HepG2 (cell line): ENCODE results near the gene POLE4. TPM values are rescaled to one million over a fixed set of nuclear protein-coding genes. Genes with fewer than 3 reads are reported as not detected.
A peak's percentile ranks its signal among the peaks of the same experiment; 100 is the strongest.

ENCODE experiments used
- MED1 ChIP-seq: sonication (generic); formaldehyde crosslinking; IDR thresholded peaks from 2 replicates; pipeline ENCODE4 v1.4.0; 2020; ENCODE audit warnings: missing genetic modification reagents
- NR2C2 ChIP-seq: sonication (generic); formaldehyde crosslinking; IDR thresholded peaks from 2 replicates; pipeline ENCODE4 v1.4.0; 2020; ENCODE audit warnings: missing genetic modification reagents, mild to moderate bottlenecking, moderate library complexity, borderline replicate concordance
- PCBP2 ChIP-seq: fragments of 200-400 bp; formaldehyde crosslinking; optimal IDR thresholded peaks from 2 replicates; pipeline ENCODE3; 2018; ENCODE audit warnings: low read length, low read depth; ENCODE audit not compliant: poor library complexity, severe bottlenecking
- SUZ12 ChIP-seq: fragments of 150-350 bp; IDR thresholded peaks from 2 replicates; pipeline ENCODE4 v1.6.1; 2014; ENCODE audit warnings: low read depth, low read length
- TARDBP ChIP-seq: sonication (generic); formaldehyde crosslinking; IDR thresholded peaks from 2 replicates; pipeline ENCODE4 v1.8.0; 2022; ENCODE audit warnings: mild to moderate bottlenecking, missing genetic modification reagents
- ZNF24 ChIP-seq: fragments of 450-650 bp; IDR thresholded peaks from 2 replicates; pipeline ENCODE4 v1.6.1; 2017; ENCODE audit warnings: antibody characterized with exemption, mild to moderate bottlenecking
- ZNF264 ChIP-seq: sonication (generic); formaldehyde crosslinking; IDR thresholded peaks from 2 replicates; pipeline ENCODE4 v1.4.0; 2020; ENCODE audit warnings: missing genetic modification reagents
- ZNF383 ChIP-seq: sonication (generic); formaldehyde crosslinking; IDR thresholded peaks from 2 replicates; pipeline ENCODE4 v1.4.0; 2020; ENCODE audit warnings: missing genetic modification reagents, mild to moderate bottlenecking, borderline replicate concordance
- ZNF615 ChIP-seq: sonication (generic); formaldehyde crosslinking; IDR thresholded peaks from 2 replicates; pipeline ENCODE4 v1.5.0; 2020; ENCODE audit warnings: mild to moderate bottlenecking, missing genetic modification reagents, borderline replicate concordance
- ZNF687 ChIP-seq: sonication (generic); formaldehyde crosslinking; IDR thresholded peaks from 2 replicates; pipeline ENCODE4 v1.5.1; 2020; ENCODE audit warnings: mild to moderate bottlenecking, missing genetic modification reagents, moderate library complexity
- polyA plus RNA-seq, 8 experiments: library from polyadenylated mRNA; depleted of rRNA in 3 of 8; stranded (reverse) in 7 of 8; unstranded in 1 of 8; fragments of >200 nt; fragmentation: Illumina TruSeq in 4 of 8; extraction: Trizol in 4 of 8; gene quantifications; 2 replicates each; pipeline versions ENCODE4 v1.2.1 to v1.2.3, GENCODE V29; 2011 to 2016; ENCODE audit warnings: low read depth in 4 of 8, missing spikeins in 1 of 8, mixed read lengths in 1 of 8; ENCODE audit not compliant: insufficient read depth in 1 of 8
- total RNA-seq, 5 experiments: library from RNA; depleted of rRNA; stranded (reverse); fragments of >200 nt; fragmentation: Illumina TruSeq; extraction: Trizol; gene quantifications; 2 replicates each; pipeline ENCODE4 v1.2.3, GENCODE V29; 2016; ENCODE audit warnings: low read depth in 1 of 5
- TF ChIP-seq, protein P1 (sequence below): sonication (generic); formaldehyde crosslinking; conservative IDR thresholded peaks from 2 replicates; pipeline ENCODE4 v1.4.0; 2020; ENCODE audit warnings: mild to moderate bottlenecking, missing genetic modification reagents, moderate library complexity
- TF ChIP-seq, protein P2 (sequence below): sonication (generic); formaldehyde crosslinking; IDR thresholded peaks from one replicate; pipeline ENCODE4 v1.5.1; 2020; ENCODE audit warnings: mild to moderate bottlenecking, missing genetic modification reagents; ENCODE audit errors: not compliant biosample characterization

POLE4 gene
- total and polyA plus RNA-seq, 2 of the 13 experiments (the other 11 are each of a cell fraction or from before 2014, with no cell fraction given): 106 to 116 TPM

- TF ChIP-seq ZNF24 (no peak), ZNF383 (CRISPR knock-in tag) (peak; percentile 92; the same call in 1 of the 2 replicates), MED1 (CRISPR knock-in tag) (peak; percentile 38), NR2C2 (CRISPR knock-in tag) (peak; percentile 34; the same call in 1 of the 2 replicates), TARDBP (0 out of 2 replicates have a peak, but pooled peaks have one; percentile 38), PCBP2 (no peak), ZNF264 (CRISPR knock-in tag) (0 out of 2 replicates have a peak, but pooled peaks have one; percentile 50), ZNF615 (CRISPR knock-in tag) (no peak), ZNF687 (peak; percentile 88), SUZ12 (no peak)
- TF ChIP-seq, protein P1, sequence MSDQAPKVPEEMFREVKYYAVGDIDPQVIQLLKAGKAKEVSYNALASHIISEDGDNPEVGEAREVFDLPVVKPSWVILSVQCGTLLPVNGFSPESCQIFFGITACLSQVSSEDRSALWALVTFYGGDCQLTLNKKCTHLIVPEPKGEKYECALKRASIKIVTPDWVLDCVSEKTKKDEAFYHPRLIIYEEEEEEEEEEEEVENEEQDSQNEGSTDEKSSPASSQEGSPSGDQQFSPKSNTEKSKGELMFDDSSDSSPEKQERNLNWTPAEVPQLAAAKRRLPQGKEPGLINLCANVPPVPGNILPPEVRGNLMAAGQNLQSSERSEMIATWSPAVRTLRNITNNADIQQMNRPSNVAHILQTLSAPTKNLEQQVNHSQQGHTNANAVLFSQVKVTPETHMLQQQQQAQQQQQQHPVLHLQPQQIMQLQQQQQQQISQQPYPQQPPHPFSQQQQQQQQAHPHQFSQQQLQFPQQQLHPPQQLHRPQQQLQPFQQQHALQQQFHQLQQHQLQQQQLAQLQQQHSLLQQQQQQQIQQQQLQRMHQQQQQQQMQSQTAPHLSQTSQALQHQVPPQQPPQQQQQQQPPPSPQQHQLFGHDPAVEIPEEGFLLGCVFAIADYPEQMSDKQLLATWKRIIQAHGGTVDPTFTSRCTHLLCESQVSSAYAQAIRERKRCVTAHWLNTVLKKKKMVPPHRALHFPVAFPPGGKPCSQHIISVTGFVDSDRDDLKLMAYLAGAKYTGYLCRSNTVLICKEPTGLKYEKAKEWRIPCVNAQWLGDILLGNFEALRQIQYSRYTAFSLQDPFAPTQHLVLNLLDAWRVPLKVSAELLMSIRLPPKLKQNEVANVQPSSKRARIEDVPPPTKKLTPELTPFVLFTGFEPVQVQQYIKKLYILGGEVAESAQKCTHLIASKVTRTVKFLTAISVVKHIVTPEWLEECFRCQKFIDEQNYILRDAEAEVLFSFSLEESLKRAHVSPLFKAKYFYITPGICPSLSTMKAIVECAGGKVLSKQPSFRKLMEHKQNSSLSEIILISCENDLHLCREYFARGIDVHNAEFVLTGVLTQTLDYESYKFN (CRISPR knock-in tag): peak; percentile 42; the same call in 1 of the 2 replicates
- TF ChIP-seq, protein P2, sequence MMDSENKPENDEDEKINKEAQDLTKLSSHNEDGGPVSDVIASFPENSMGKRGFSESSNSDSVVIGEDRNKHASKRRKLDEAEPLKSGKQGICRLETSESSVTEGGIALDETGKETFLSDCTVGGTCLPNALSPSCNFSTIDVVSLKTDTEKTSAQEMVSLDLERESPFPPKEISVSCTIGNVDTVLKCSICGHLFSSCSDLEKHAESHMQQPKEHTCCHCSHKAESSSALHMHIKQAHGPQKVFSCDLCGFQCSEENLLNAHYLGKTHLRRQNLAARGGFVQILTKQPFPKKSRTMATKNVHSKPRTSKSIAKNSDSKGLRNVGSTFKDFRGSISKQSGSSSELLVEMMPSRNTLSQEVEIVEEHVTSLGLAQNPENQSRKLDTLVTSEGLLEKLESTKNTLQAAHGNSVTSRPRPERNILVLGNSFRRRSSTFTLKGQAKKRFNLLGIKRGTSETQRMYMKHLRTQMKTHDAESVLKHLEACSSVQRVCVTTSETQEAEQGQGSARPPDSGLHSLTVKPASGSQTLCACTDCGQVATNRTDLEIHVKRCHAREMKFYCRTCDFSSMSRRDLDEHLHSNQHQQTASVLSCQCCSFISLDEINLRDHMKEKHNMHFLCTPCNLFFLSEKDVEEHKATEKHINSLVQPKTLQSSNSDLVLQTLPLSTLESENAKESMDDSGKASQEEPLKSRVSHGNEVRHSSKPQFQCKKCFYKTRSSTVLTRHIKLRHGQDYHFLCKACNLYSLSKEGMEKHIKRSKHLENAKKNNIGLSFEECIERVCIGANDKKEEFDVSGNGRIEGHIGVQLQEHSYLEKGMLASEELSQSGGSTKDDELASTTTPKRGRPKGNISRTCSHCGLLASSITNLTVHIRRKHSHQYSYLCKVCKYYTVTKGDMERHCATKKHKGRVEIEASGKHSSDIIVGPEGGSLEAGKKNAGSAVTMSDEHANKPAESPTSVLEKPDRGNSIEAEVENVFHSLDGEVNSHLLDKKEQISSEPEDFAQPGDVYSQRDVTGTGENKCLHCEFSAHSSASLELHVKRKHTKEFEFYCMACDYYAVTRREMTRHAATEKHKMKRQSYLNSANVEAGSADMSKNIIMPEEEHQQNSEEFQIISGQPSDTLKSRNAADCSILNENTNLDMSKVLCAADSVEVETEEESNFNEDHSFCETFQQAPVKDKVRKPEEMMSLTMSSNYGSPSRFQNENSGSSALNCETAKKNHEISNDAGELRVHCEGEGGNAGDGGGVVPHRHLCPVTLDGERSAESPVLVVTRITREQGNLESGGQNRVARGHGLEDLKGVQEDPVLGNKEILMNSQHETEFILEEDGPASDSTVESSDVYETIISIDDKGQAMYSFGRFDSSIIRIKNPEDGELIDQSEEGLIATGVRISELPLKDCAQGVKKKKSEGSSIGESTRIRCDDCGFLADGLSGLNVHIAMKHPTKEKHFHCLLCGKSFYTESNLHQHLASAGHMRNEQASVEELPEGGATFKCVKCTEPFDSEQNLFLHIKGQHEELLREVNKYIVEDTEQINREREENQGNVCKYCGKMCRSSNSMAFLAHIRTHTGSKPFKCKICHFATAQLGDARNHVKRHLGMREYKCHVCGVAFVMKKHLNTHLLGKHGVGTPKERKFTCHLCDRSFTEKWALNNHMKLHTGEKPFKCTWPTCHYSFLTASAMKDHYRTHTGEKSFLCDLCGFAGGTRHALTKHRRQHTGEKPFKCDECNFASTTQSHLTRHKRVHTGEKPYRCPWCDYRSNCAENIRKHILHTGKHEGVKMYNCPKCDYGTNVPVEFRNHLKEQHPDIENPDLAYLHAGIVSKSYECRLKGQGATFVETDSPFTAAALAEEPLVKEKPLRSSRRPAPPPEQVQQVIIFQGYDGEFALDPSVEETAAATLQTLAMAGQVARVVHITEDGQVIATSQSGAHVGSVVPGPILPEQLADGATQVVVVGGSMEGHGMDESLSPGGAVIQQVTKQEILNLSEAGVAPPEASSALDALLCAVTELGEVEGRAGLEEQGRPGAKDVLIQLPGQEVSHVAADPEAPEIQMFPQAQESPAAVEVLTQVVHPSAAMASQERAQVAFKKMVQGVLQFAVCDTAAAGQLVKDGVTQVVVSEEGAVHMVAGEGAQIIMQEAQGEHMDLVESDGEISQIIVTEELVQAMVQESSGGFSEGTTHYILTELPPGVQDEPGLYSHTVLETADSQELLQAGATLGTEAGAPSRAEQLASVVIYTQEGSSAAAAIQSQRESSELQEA (CRISPR knock-in tag): peak; percentile 78
Observed at GRCh38 chr2:74924463-74925265, 33.8 kb upstream of the POLE4 start (continued).
